OCI-M1 (cell line): ENCODE results near the gene CRTC3.
A peak's percentile ranks its signal among the peaks of the same experiment; 100 is the strongest.

Experiments used
- DNase-seq: peaks from one replicate; lab custom pipeline; 2025; lab: John Stamatoyannopoulos, UW

Gene CRTC3

GRCh38 chr15:90563463-90563862, 33.7 kb downstream of the CRTC3 start:
- no peak for DNase-seq

- no peak for DNase-seq
Observed at GRCh38 chr15:90564051-90564450, 34.3 kb downstream of the CRTC3 start.

- DNase-seq, result no peak
Observed at GRCh38 chr15:90564590-90564989, 34.9 kb downstream of the CRTC3 start.

- no peak for DNase-seq
Observed at GRCh38 chr15:90565866-90566265, 36.1 kb downstream of the CRTC3 start.

- no peak for DNase-seq
Observed at GRCh38 chr15:90570643-90571042, 40.9 kb downstream of the CRTC3 start.

GRCh38 chr15:90571063-90571541, 41.4 kb downstream of the CRTC3 start:
- peak; percentile 94 for DNase-seq

- DNase-seq, result no peak
Observed at GRCh38 chr15:90572893-90573292, 43.2 kb downstream of the CRTC3 start.

- no peak for DNase-seq
Observed at GRCh38 chr15:90576711-90577389, 47.1 kb downstream of the CRTC3 start.

- no peak for DNase-seq
Observed at GRCh38 chr15:90579213-90579612, 49.5 kb downstream of the CRTC3 start.

GRCh38 chr15:90580099-90580498, 50.4 kb downstream of the CRTC3 start:
- DNase-seq, result no peak

- DNase-seq, result no peak
Observed at GRCh38 chr15:90580541-90580940, 50.8 kb downstream of the CRTC3 start.

- no peak for DNase-seq
Observed at GRCh38 chr15:90580946-90581345, 51.2 kb downstream of the CRTC3 start.

GRCh38 chr15:90581771-90582352, 52.1 kb downstream of the CRTC3 start:
- peak; percentile 60 for DNase-seq

GRCh38 chr15:90582553-90582952, 52.8 kb downstream of the CRTC3 start:
- no peak for DNase-seq

GRCh38 chr15:90583471-90584252, 53.9 kb downstream of the CRTC3 start:
- no peak for DNase-seq

GRCh38 chr15:90584841-90585240, 55.1 kb downstream of the CRTC3 start:
- no peak for DNase-seq

GRCh38 chr15:90585863-90586262, 56.1 kb downstream of the CRTC3 start:
- DNase-seq, result no peak

GRCh38 chr15:90586948-90587347, 57.2 kb downstream of the CRTC3 start:
- peak; percentile 37 for DNase-seq

GRCh38 chr15:90588427-90588826, 58.7 kb downstream of the CRTC3 start:
- no peak for DNase-seq

- DNase-seq, result no peak
Observed at GRCh38 chr15:90591524-90591923, 61.8 kb downstream of the CRTC3 start.

- peak; percentile 21 for DNase-seq
Observed at GRCh38 chr15:90592131-90592881, 62.6 kb downstream of the CRTC3 start.

GRCh38 chr15:90593499-90594158, 63.9 kb downstream of the CRTC3 start:
- DNase-seq, result peak; percentile 24
